HG02571 (cell line): ENCODE measurements around the gene RHOG.
"Not testable (repeated sequence)": the region's sequence is repeated elsewhere in the genome, so short reads cannot be mapped to it uniquely, and the experiment has no call there.

Experiments used
- ATAC-seq: cut with Tn5 transposase; IDR thresholded peaks from one replicate; pipeline ENCODE4 v1.9.1; 2021; ENCODE audit warnings: mild to moderate bottlenecking, moderate library complexity; ENCODE audit not compliant: unreplicated experiment

The RHOG gene

GRCh38 chr11:3840870-3841425 is at the start of gene RHOG:
Gene RHOG (minus strand): TSS chr11:3840959. CDS start chr11:3828138, 12,821 bp downstream.
- peak; percentile 49 for ATAC-seq

- no peak for ATAC-seq
Measured at GRCh38 chr11:3890014-3890413, 49.3 kb upstream of the RHOG start.

GRCh38 chr11:3888876-3889275 is 48.1 kb upstream of the RHOG start:
- no peak for ATAC-seq

- ATAC-seq, result no peak
Measured at GRCh38 chr11:3886985-3887384, 46.2 kb upstream of the RHOG start.

GRCh38 chr11:3885855-3886254 is 45.1 kb upstream of the RHOG start:
- ATAC-seq, result no peak

GRCh38 chr11:3882655-3883054 is 41.9 kb upstream of the RHOG start:
- no peak for ATAC-seq

GRCh38 chr11:3880724-3881123 is 40.0 kb upstream of the RHOG start:
- no peak for ATAC-seq

- ATAC-seq, result no peak
Measured at GRCh38 chr11:3879967-3880542, 39.3 kb upstream of the RHOG start.

GRCh38 chr11:3879216-3879966 is 38.6 kb upstream of the RHOG start:
- no peak for ATAC-seq

- ATAC-seq, result no peak
Measured at GRCh38 chr11:3878258-3878584, 37.5 kb upstream of the RHOG start.

GRCh38 chr11:3877364-3878257 is 36.9 kb upstream of the RHOG start:
- no peak for ATAC-seq

GRCh38 chr11:3876613-3877012 is 35.9 kb upstream of the RHOG start:
- ATAC-seq, result no peak

- no peak for ATAC-seq
Measured at GRCh38 chr11:3873712-3874349, 33.1 kb upstream of the RHOG start.

GRCh38 chr11:3867209-3868091 is 26.7 kb upstream of the RHOG start:
- no peak for ATAC-seq

GRCh38 chr11:3866836-3867208 is 26.1 kb upstream of the RHOG start:
- no peak for ATAC-seq

GRCh38 chr11:3866206-3866605 is 25.4 kb upstream of the RHOG start:
- ATAC-seq, result no peak

- ATAC-seq, result no peak
Measured at GRCh38 chr11:3865388-3866193, 24.8 kb upstream of the RHOG start.

- no peak for ATAC-seq
Measured at GRCh38 chr11:3861683-3862082, 20.9 kb upstream of the RHOG start.

- not testable (repeated sequence) for ATAC-seq
Measured at GRCh38 chr11:3860898-3861393, 20.2 kb upstream of the RHOG start.
